ENCODE measurements around the gene TAMALIN. TPM values are rescaled to one million over a fixed set of nuclear protein-coding genes. Genes with fewer than 3 reads are reported as not detected.

The TAMALIN gene
- total and polyA plus RNA-seq, 2 of the 4 experiments (the other 2 are of a cell fraction) = 2.7 to 5.3 TPM

- dilution Hi-C loops (cut with HindIII; ENCODE audit: low sequenced_read_pairs, unreplicated experiment) = no loop called here
Observed at GRCh38 chr12:52027085-52027843, 20.5 kb downstream of the TAMALIN start.

More at GRCh38 chr12:52027085-52027843, 20.5 kb downstream of the TAMALIN start:
- peak overlapping the region; percentile 21 for H2AFZ ChIP-seq (replicated peaks; ENCODE audit: low read length, poor library complexity)
- ChIA-PET CTCF (interaction anchor here (1.0 to 2.8 kb wide), 2 partner anchors 31 to 54 kb away, joined by 3 to 55 read pairs; partner anchors contain the start of gene SMIM41), POLR2A (ENCODE audit: unreplicated experiment) (no interaction called here)
- no peak overlapping the region for H3K27ac ChIP-seq (ENCODE audit: insufficient read depth, low read length)
- no peak overlapping the region for H3K23ac ChIP-seq (ENCODE audit: low read depth, low read length)
- no peak overlapping the region for H4K91ac ChIP-seq (ENCODE audit: insufficient read depth, low read depth, low read length)
- H2AK9ac ChIP-seq (replicated peaks; ENCODE audit: low read depth, low read length, poor library complexity) = peak overlapping the region; percentile 52
- ATAC-seq (ENCODE audit: low read depth) (no peak), DNase-seq (no peak)
- no peaks in the 10 kb centered on the region; the same call in 1 of the 2 replicates for H3K9me1 ChIP-seq (ENCODE audit: insufficient read depth, low read length)
- no peak overlapping the region for H3K14ac ChIP-seq (replicated peaks; ENCODE audit: low read depth, low read length)
- H3K79me1 ChIP-seq (ENCODE audit: low read depth in 1 of 2, low read length in 2 of 2) = peaks cover 0 to 4% of the 10 kb centered on the region in 2 experiments; a peak in 1 of 4 replicates
- no peaks in the 10 kb centered on the region for H3K27me3 ChIP-seq (ENCODE audit: control insufficient read depth, insufficient read depth, low read length)
- H2BK5ac ChIP-seq (ENCODE audit: low read depth, low read length, poor library complexity, severe bottlenecking) = no peak overlapping the region
- no peak overlapping the region for H3K4ac ChIP-seq (ENCODE audit: low read depth, low read length)
- intact Hi-C loops (cut with micrococcal nuclease) = no loop called here
- H3K4me1 ChIP-seq (ENCODE audit: control insufficient read depth, insufficient read depth, low read length) = peaks cover 7% of the 10 kb centered on the region; the same call in 1 of the 2 replicates
- no peak overlapping the region for H4K8ac ChIP-seq (ENCODE audit: low read depth in 2 of 2, low read length in 2 of 2)
- H3K56ac ChIP-seq (ENCODE audit: extremely low read depth, insufficient read depth, low read length) = no peak overlapping the region
- no peak overlapping the region for H2BK15ac ChIP-seq (ENCODE audit: low read depth, low read length)
- no peaks in the 10 kb centered on the region for H3K36me3 ChIP-seq (ENCODE audit: control insufficient read depth, insufficient read depth, low read length)
- no peaks in the 10 kb centered on the region; the same call in 1 of the 2 replicates for H4K20me1 ChIP-seq (ENCODE audit: insufficient read depth, low read length)
- peak overlapping the region; percentile 81 for H2AK5ac ChIP-seq (ENCODE audit: low read depth, low read length)
- H2BK120ac ChIP-seq (ENCODE audit: low read depth, low read length) = no peak overlapping the region
- BruUV-seq (replicated peaks) = no TSS peak
- no peak overlapping the region for H3K4me3 ChIP-seq (ENCODE audit: insufficient read depth, low read depth, low read length)
- TF ChIP-seq ELK1 (IDR thresholded peaks at IDR 0.05; ENCODE audit: borderline replicate concordance, low read depth, low read length) = no peak
- no peak for TF ChIP-seq CEBPB (IDR thresholded peaks at IDR 0.05; ENCODE audit: low read depth, low read length)
- no peak for TF ChIP-seq CTCF (conservative IDR thresholded peaks at IDR 0.05; ENCODE audit: low read depth, low read length)
- TF ChIP-seq POLR2A (IDR thresholded peaks at IDR 0.05; ENCODE audit: low read depth, low read length) = no peak
- TF ChIP-seq CHD1 (IDR thresholded peaks at IDR 0.05; ENCODE audit: low read depth, low read length) = no peak
- no peak overlapping the region for H2BK20ac ChIP-seq (ENCODE audit: low read depth, low read length)
- H3K4me2 ChIP-seq (ENCODE audit: low read depth, low read length) = no peak overlapping the region
- no peaks in the 10 kb centered on the region for H3K9me3 ChIP-seq (ENCODE audit: control insufficient read depth, insufficient read depth, low read length)
- no peak overlapping the region for H4K5ac ChIP-seq (ENCODE audit: low read depth, low read length)
- 60% methylated on average over 4 of the region's 12 CpGs; no CpG with 5 or more reads in 1 of the 2 experiments for WGBS, 2 experiments (ENCODE audit: extremely low coverage in 2 of 2, insufficient read length in 1 of 2)
- no peak overlapping the region for H3K18ac ChIP-seq (ENCODE audit: low read depth, low read length)
- in situ Hi-C loops (cut with MboI; ENCODE audit: low sequenced_read_pairs) = loop anchor here (5.0 kb wide), 1 partner anchor 55 kb away; no protein-coding TSS in a partner anchor
- H3K9ac ChIP-seq (ENCODE audit: low read depth, low read length) = no peak overlapping the region
